ENCODE measurements around the gene RASSF1. TPM values are rescaled to one million over a fixed set of nuclear protein-coding genes. Genes with fewer than 3 reads are reported as not detected.

Gene RASSF1
- total RNA-seq, 1 experiment from 2014 or later, result 51.7 TPM

DNA sequence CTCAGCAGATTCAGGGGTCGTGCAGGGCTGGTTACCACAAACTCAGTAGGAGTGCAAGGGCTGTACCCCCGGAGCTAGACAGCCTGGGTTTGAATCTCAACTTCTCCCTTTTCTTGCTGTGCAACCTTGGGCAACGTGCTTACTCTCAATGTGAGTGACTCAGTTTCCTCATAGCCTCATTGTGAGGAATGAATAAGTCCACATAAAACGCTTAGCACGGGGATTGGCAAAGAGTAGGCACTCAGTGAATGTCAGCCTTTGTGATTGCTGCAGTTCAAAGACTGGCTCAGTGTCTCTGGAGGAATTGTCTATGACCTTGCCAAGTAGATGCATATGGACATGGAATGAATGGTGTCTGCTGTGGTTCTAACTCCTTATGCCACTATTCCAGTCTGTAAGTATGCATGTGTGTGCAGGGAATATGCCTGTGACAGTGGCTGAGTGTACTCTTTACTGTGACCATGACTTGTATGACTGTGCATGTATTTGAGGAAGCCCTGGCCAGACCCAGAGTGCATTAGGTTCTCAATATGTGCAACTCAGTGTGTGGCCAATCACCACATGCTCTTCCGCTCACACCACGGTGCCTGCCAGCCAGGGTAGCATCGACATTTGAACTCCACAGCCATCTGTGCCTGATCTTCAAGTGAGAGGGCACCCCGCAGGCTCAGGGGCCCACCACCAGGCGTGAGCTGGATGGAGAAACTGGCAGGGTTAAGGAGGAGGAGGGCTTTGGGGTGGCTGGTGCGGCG is 40.5 kb downstream of the RASSF1 start:
- DNase-seq (ENCODE audit: low read depth), result peak; percentile 40

DNA sequence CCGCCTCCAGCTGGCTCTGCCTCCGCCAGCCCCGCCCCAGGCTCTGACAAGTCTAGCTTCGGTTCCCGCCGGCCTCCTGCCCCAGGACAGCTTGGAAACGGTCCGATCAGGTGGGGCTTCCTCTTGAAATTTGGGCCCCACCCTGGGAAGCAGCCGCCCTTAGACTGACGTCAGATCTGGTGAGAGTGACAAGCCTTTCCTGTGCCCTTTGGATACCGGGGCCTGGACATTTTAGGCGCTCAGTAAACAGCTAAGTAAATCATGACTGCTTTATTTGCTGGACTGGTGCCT is 41.1 kb downstream of the RASSF1 start:
- DNase-seq (ENCODE audit: low read depth), result no peak

DNA sequence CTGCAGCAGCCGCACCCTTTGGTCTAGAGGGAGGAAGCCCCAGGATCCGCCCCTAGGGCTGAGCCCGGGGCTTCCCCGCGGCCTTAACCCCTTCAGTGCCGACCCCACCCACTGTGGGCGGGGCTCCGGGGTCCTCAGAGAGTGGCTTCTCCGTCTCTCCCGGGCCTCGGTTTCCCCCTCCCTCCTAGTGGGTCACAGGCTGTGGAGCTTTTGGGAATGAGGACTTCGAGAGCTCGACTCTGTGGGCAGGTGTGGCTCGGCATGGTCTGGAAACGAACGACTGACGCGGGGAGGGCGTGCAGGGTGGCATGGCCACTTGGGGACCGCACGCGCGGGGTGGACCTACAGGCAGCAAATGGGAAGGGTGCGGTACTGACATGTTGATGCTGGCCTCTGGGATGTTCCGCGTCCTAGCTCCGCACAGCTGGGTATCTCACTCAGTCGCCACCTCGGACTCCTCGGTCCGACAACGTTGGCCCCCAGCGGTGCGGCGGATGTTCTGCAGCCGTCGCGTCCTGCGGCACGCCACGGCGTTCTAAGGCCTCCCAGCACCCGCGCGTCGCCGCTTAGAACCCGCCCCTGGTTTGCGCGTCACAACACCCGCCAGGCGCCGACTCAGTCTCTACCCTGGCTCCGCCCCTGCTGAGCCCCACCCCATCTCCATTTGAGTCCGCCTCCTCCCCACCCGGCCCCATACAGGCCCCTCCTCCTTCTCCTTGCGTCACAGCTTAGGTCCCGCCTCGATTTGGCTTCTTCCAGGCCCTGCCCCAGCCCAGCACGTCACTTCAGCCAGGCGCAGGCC is 41.6 kb downstream of the RASSF1 start, which contains the start of the genes HYAL3 and NAA80:
Gene HYAL3, minus strand, starts transcription at position 570 of the 802 bp plus-strand sequence. CDS start 3,803 bp downstream, outside the sequence.
Gene NAA80, minus strand, starts transcription at position 570 of the 802 bp plus-strand sequence. CDS start 1,942 bp downstream, outside the sequence.
- peak; percentile 99 for DNase-seq (ENCODE audit: low read depth)

DNA sequence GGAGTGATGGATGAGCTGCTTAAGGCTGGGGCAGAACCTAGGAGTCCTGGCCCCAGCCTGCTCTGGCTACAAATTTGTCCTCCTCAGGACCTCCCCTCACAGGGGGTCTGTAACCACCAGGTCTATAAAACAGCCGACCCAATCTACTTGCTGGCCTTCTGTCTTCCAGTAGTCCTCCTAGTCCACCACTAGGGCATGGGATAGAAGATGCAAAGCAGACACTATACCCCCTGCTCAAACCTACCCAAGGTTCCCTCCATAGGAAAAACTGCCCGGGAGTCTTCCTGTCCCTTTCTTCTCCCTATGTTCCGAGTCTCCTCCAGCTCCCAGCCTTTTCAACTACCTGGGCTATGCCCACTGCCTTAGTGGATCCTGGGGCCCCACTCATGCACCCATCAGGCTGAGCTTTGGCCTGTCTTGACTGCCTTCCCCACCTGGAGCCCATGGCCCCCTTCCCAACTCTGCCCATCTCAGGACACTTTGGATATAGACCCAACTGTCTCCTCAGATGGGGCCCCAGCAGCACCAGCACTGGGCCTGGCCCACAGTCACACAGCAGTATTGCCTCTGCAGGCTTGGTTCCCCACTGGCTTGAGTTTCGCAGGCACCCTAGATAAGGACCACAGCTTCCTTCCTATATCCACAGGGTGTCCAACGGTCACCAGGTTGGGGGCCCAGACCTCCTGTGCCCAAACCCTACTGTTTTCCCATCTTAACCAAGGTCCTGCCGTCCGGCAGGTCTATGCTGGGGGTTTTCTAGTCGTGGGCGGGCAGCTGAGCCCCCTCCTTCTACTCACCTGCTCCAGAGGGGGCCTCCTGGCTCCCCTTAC is 42.5 kb downstream of the RASSF1 start:
- no peak for DNase-seq (ENCODE audit: low read depth)

DNA sequence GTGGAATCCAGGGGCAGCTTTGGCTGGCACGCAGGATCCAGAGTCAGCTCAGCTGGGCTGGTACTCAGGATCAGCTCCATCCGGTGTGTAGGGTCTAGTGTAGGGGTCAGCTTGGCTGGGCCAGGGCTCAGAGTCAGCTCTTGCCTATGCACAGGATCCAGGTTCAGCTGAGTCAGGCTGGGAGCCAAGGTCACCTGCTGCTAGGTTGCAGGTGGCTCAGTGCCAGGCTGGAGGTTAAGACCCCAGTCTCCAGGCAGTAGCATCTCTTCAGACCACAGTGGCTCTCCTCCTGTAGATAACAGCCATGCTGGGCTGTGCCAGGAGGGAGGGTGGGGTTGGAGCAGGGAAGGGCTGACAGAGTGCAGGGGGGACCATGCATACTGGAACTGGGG is 43.3 kb downstream of the RASSF1 start:
- no peak for DNase-seq (ENCODE audit: low read depth)

DNA sequence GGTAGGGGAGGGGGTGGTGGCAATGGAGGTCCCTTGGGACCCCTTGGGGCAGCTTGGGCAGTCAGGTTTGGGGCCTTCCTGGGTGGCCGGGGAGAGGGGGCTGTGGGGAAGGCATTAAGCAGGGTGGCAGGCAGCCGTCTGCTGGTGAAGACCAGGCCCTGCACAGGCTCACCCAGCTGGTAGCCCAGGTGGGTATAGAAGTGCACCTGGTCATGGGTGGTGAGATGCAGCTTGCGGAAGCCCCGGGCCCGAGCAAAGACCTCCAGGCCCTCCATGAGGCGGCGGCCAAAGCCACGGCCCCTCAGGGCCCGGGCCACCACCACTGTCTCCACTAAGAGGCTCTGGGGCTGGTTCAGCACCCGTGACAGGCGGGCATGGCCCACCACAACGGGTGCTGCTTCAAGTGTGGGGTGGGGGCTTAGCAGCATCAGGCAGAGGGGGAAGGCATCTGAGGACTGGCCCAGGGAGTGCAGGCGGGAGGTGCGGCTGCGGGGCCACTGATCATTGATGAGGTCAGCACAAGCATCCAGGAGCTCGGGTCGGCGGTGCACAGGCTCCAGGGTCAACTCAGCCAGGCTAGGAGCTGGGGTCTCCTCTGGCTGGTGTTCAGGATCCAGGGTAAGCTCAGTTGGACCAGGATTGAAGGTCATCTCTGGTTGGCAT is 43.8 kb downstream of the RASSF1 start:
- no peak for DNase-seq (ENCODE audit: low read depth)

DNA sequence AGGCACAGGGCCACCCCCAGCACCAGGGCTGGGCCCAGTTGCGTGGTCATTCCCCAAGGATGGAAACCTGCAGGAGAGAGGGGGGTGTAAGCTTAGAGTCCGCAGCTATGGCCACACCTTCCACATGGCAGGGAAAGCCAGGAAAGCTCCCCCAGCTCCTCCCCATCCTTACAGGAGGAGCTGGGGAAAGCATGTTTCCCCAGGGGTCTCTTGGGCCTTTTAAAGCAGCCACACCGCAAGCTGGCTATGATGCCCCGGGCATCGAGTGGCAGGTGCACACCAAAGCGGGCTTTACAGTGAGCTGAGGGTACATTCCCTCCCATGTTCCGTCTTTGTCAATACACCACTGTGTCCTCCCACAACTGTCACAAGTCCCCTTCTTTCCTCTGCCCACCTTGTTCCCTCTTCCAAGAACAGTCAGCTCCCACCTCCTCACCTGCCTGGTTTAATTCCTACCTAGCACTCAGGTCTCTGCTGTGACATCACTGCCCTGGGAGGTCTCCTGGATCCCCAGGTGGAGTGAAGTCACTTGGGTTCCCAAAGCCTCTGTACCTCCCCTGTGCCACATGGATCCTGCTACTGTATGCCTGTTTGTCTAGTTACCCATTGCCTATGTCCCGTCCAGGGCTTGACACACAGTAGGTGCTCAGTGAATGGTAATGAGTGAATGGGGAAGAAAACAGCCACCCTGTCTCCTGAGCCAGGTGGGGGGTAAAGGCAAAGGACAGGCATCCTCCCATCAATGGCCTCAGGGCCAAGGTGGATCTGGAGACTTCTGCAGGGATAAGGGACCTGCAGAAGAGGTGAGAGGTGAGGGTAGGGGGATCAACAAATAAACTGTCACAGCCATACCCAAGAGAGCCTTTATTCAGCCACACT is 44.8 kb downstream of the RASSF1 start:
- no peak for DNase-seq (ENCODE audit: low read depth)

DNA sequence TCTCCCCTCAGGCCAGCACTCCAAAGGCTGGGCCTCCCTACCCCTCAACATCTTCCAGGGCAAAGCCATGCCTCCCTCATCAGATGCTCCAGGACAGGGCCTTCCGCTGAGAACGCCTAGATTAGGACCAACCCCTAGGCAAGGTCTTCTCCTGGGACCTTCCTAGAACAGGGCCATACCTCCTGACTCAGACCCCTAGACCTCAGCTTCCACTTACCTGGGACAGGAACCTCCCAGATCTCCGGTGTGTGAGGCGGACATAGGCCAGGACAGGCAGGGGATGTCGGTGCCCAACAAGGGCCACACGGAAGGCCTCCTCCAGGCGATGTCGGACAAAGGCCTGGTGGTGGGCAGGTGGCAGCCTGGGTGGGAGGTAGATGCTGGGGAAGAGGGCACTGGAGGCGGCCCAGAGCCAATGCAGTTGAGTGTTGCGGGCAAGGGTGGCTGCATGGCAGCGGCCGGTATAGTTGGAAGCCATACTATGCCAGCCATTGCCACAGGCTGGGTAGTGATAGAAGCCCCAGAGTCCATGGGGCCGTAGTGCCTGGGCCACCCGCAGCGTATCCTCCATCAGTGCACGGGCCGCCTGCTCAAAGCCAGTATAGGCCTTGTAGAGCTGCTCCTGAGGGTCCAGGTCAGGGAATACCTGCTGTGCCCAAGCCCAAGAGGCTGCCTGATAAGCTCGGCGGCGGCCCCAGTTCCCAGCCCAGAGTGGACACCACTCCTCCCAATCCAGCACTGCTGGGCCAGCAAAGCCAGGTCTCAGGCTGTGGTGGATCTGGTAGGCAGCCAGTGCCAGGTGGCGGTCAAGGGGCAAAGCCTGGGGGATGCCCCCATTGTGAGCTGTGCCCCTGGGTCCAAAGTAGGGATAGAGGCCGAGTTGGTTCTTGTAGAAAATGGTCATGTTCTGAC is 45.9 kb downstream of the RASSF1 start:
- no peak for DNase-seq (ENCODE audit: low read depth)

DNA sequence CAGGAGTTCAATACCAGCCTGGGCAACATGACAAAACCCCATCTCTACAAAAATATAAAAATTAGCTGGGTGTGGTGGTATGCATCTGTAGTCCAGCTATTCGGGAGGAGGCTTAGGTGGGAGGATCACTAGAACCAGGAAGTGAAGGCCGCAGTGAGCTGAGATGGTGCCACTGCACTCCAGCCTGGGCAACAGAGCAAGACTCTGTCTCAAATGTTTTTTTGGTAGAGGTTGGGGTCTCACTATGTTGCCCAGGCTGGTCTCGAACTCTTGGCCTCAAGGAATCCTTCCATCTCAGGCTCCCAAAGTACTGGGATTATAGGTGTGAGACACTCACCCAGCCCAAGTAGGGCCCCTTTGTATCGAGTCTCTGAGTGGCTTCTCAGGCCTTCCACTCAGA is 46.5 kb downstream of the RASSF1 start:
- DNase-seq (ENCODE audit: low read depth), result no peak

DNA sequence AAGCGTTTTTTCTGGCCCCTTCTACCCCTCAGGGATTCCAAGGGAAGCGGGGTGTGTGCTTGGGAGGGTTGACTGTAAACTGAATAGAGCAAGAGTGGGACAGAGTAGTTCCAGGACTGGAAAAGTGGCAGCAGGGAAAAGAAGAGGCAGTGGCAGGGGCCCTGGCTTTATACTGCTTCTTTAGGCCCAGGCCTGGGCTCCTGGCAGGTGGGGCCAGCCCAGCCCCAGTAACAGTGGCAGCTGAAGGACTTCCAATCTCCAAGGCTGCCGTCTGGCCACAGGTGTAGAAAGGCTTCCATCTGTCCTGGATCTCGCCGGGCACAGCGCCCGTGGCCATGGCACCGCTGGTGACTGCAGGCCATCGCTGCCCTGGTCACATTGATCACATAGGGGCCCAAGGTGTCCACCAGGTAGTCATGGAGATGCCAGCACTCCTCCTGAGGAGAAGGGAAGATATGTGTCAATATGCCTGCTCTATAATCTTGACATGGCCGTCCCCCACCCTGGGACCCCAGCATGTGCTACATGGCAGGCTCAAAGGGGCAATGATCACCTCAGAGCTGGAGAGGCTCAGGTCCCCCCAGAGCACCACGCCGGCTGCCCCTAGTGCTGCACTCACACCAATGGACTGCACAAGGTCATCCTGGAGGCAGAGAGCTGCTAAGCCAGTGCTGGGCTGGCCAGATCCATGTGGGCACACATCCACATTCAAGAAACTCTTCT is 47.4 kb downstream of the RASSF1 start:
- DNase-seq (ENCODE audit: low read depth), result no peak

DNA sequence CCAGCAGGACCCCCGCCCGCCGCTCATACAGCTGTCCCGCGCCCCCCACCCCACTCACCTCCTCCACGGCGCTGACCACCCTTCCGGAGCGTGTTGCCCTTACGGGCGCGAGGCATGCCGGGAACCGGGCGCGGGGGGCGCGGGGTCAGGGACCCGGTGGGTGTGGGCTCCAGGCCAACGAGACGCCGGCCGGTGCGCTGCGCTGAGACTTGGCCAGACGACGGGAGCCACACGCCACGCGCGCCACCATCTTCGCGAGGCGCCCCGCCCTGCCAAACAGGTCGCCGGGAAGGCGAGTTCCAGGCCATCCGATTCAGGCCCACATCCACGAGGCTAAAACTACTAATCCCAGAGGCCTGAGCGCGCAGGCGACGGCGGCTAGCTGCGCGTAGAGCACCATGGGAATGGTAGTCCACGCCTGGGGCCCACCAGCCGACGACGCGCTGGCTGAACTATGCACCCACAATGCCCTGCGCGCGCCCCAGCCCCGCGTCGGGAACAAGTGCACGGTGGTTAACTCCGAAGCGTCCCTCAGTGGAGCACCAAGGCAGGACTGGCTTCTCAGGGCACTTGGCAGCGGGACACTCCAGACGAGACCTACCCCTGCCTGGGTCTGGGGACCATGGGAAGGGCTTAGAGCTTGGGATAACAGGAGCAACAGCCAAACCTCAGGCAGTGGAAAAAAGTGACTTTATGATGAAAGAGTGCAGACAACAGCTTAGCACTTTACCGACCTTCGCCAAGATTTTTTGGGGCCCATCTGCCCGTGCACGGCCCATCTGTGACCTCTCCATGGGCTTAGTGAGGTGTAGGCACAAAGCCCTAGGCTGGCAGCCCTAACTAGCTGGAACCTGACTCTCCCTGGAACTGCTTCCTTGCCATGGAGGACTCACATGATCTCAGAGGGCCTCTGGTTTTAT is 48.2 kb downstream of the RASSF1 start, which contains the start of gene IFRD2:
Gene IFRD2, minus strand, starts transcription at position 271 of the 920 bp plus-strand sequence. Its CDS starts 155 bp downstream, at position 116.
- peak; percentile 98 for DNase-seq (ENCODE audit: low read depth)

DNA sequence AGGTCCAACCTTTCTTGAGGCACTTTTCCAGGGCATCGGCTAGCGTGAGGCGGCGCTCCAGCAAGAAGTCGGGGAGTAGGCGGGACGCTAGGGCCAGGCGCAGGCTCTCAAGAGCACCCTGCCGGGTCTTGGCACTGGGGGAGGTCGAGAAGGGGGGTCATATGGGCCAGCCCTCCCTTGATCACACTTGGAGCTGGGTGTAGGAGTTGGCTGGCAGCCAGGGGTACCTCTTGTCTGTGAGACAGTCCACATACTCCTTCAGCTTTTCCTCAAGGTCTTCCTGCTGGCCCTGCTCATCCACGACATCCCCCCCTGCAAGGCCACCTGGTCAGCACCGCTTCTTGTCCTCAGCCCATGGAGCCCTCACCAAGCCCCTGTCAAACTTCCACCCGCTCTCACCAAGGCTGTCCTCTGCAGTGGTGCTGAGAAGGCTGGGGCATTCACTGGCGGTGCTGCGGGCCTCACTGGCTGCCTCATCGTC is 50.4 kb downstream of the RASSF1 start:
- DNase-seq (ENCODE audit: low read depth), result no peak

DNA sequence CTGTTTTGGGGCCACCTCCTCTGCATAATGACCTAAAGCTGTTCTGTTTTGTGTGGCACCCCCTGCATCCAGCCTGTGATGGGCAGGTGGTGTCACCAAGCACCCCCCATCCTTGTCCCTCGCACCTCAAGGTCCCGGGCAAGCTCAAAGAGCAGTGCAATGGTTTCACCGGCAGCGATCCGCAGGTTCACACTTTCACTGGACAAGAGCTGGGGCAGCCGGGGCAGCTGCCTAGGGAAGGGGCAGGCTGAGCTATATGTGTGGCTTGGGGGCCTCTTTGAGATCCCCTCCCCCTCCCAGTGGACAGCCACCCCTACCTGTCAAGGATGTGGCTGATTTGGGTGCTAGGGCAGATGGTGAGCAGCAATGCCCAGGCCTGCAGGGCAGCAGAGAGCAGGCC is 51.5 kb downstream of the RASSF1 start:
- DNase-seq (ENCODE audit: low read depth), result no peak

DNA sequence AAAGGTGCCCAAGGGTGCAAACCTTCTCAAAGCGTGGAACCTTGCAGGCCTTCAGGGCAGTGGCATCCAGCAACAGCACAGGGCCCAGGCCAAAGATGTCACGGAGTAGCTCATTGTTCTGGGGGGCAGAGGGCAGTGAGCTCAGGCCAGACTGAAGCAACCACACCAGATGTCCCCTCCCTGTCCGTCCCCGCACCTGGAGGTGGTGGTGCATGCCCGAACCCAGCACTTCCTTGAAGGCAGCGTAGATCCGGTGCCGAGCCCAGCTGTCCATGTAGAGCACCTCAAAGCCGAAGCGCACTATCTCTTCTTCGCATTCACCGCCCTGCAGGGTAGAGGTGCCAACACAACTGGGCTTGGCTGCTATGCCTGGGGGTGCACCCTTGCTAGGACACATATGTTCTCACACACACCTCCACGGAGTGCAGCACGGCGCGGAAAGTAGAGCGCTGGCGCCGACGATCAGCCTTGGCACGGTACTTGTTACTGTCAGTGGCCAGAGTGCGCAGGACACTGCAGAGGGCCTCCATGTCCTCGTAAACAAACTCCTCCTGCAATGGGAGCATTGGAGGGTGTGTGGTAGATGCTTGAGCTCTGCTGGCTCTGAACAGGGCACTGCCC is 52.1 kb downstream of the RASSF1 start:
- no peak for DNase-seq (ENCODE audit: low read depth)

DNA sequence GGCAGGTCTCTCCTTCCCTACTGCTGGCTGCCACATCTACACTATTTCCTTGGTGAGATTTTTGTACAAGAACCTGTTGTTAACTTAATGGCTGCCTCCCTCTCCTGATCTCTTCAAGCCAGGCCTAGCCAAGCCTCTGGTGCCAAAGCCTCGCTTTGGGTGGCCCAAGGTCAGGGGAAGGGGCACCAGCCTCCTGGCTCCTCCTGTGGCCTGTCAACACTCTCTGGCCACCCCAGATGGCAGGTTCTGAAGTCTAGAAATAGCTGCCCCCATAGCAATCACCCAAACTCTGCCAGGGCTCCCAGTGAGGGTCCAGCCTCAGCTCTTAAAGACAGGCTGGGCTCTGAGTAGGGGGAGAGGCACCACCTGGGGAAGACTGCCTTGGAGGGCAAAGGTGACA is 53.4 kb downstream of the RASSF1 start:
- no peak for DNase-seq (ENCODE audit: low read depth)

DNA sequence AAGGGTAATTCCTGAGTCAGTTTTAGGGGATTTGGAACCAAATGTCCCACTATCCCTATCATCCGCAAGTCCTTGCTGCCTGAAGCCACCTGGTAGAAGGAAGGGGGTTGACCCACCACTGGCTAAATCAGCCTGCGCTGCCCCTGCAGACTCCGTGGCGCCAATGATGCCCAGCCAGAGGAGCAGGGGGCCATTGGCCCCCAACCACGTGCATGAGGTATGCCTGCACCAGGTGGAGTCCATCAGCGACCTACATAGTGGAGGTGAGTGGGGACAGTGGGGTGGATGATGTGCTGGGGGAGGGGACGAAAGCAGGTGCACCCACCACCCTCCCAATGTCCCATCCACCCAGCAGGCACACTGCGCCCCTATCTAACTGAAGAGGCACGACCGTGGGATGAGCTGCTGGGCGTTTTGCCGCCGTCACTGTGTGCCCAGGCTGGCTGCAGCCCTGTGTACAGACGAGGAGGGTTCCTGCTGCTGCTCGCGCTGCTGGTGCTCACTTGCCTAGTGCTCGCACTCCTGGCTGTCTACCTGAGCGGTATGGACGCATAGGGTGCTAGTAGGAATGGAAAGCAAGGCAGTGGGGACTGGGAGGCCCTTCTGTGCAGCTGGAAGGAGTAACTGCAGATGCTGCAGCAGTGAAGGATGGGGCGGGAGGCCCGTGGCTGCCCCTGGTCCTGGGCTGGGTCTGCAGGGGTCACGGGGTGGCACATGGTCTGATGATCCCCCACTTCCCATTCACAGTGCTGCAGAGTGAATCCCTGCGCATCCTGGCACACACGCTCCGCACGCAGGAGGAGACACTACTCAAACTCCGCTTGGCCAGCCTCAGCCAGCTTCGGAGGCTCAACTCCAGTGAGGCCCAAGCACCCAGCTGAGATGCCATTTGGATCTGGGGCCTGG is 54.1 kb downstream of the RASSF1 start:
- no peak for DNase-seq (ENCODE audit: low read depth)
